ENCODE data around the gene PTH2. TPM values are rescaled to one million over a fixed set of nuclear protein-coding genes. Genes with fewer than 3 reads are reported as not detected.

PTH2 gene
- total RNA-seq, 1 experiment from 2014 or later: 1.0 TPM

DNA sequence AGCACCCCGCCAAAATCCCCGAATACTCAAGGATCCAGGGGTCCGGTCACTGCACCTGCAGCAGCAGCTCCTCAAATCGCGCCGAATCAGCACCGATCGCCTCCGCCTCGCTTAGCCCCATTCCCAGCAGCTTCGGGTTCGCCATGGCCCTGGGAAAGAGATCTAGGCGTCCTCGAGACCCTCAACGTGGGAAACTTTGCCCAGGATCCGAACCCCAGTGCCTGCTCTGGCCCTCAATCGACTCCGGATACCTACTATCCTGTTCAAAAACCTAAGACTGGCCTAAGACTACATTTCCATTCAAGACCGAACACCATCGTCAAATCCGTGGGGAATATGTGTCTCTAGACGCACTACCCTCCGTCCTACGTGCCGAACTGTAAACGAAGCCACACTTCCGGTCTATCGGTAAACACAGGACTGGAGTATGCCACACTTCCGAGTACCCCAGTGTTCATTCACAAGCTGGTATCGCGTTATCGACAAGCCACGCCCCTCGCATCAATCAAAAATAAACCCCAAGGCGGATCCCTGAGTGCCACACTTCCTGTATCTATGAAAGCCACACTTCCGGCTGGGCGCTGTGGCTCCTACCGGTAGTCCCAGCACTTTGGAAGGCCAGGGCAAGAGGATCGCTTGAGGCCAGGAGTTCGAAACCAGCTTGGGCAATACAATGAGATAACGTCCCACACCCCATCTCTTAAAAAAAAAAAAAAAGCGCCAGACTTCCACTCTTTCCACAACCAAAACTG, 28.4 kb upstream of the PTH2 start, which contains the start of gene PIH1D1:
TSS of gene PIH1D1 (minus strand) at position 385 of the 752 bp plus-strand sequence. CDS start at position 145, 240 bp downstream.
- Mint-ChIP-seq H3K4me3 (peak within 1 kb of the TSS; percentile 94), H3K27ac (peak within 1 kb of the TSS; percentile 100), H3K27me3 (ENCODE audit: low read depth) (no peaks in the 10 kb centered on the region), H3K4me1 (peaks cover 36% of the 10 kb centered on the region), H3K9me3 (no peaks in the 10 kb centered on the region), H3K36me3 (peaks cover 34% of the 10 kb centered on the region)
- TF ChIP-seq FOXK1 (CRISPR knock-in tag; IDR thresholded peaks at IDR 0.05): peak; percentile 98
- peak; percentile 39; the same call in 1 of the 2 replicates for TF ChIP-seq GABPB1 (CRISPR knock-in tag; IDR thresholded peaks at IDR 0.05)
- TF ChIP-seq, protein P1, sequence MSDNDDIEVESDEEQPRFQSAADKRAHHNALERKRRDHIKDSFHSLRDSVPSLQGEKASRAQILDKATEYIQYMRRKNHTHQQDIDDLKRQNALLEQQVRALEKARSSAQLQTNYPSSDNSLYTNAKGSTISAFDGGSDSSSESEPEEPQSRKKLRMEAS (CRISPR knock-in tag; IDR thresholded peaks at IDR 0.05): peak; percentile 70
- TF ChIP-seq, protein P2, sequence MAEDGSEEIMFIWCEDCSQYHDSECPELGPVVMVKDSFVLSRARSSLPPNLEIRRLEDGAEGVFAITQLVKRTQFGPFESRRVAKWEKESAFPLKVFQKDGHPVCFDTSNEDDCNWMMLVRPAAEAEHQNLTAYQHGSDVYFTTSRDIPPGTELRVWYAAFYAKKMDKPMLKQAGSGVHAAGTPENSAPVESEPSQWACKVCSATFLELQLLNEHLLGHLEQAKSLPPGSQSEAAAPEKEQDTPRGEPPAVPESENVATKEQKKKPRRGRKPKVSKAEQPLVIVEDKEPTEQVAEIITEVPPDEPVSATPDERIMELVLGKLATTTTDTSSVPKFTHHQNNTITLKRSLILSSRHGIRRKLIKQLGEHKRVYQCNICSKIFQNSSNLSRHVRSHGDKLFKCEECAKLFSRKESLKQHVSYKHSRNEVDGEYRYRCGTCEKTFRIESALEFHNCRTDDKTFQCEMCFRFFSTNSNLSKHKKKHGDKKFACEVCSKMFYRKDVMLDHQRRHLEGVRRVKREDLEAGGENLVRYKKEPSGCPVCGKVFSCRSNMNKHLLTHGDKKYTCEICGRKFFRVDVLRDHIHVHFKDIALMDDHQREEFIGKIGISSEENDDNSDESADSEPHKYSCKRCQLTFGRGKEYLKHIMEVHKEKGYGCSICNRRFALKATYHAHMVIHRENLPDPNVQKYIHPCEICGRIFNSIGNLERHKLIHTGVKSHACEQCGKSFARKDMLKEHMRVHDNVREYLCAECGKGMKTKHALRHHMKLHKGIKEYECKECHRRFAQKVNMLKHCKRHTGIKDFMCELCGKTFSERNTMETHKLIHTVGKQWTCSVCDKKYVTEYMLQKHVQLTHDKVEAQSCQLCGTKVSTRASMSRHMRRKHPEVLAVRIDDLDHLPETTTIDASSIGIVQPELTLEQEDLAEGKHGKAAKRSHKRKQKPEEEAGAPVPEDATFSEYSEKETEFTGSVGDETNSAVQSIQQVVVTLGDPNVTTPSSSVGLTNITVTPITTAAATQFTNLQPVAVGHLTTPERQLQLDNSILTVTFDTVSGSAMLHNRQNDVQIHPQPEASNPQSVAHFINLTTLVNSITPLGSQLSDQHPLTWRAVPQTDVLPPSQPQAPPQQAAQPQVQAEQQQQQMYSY (CRISPR knock-in tag; IDR thresholded peaks at IDR 0.05): no peak
- no peak for TF ChIP-seq EMX1 (CRISPR knock-in tag; IDR thresholded peaks at IDR 0.05)
- TF ChIP-seq, protein P3, sequence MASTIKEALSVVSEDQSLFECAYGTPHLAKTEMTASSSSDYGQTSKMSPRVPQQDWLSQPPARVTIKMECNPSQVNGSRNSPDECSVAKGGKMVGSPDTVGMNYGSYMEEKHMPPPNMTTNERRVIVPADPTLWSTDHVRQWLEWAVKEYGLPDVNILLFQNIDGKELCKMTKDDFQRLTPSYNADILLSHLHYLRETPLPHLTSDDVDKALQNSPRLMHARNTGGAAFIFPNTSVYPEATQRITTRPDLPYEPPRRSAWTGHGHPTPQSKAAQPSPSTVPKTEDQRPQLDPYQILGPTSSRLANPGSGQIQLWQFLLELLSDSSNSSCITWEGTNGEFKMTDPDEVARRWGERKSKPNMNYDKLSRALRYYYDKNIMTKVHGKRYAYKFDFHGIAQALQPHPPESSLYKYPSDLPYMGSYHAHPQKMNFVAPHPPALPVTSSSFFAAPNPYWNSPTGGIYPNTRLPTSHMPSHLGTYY (CRISPR knock-in tag; IDR thresholded peaks at IDR 0.05): no peak
- TF ChIP-seq TEAD4 (CRISPR knock-in tag; IDR thresholded peaks at IDR 0.05): no peak
- TF ChIP-seq SMAD4 (CRISPR knock-in tag; IDR thresholded peaks at IDR 0.05): peak; percentile 61; the same call in 1 of the 2 replicates
- no peak for TF ChIP-seq ZNF232 (CRISPR knock-in tag; IDR thresholded peaks at IDR 0.05)
- no peak for TF ChIP-seq SMAD3 (CRISPR knock-in tag; IDR thresholded peaks at IDR 0.05; ENCODE audit: borderline replicate concordance)
- TF ChIP-seq, protein P4, sequence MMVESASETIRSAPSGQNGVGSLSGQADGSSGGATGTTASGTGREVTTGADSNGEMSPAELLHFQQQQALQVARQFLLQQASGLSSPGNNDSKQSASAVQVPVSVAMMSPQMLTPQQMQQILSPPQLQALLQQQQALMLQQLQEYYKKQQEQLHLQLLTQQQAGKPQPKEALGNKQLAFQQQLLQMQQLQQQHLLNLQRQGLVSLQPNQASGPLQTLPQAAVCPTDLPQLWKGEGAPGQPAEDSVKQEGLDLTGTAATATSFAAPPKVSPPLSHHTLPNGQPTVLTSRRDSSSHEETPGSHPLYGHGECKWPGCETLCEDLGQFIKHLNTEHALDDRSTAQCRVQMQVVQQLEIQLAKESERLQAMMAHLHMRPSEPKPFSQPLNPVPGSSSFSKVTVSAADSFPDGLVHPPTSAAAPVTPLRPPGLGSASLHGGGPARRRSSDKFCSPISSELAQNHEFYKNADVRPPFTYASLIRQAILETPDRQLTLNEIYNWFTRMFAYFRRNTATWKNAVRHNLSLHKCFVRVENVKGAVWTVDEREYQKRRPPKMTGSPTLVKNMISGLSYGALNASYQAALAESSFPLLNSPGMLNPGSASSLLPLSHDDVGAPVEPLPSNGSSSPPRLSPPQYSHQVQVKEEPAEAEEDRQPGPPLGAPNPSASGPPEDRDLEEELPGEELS (CRISPR knock-in tag; IDR thresholded peaks at IDR 0.05): 0 out of 2 replicates have a peak, but pooled peaks have one; percentile 40
- peak; percentile 81 for TF ChIP-seq SP1 (CRISPR knock-in tag; conservative IDR thresholded peaks at IDR 0.05)
- TF ChIP-seq FOXP1 (CRISPR knock-in tag; IDR thresholded peaks at IDR 0.05; ENCODE audit: borderline replicate concordance): peak; percentile 27; the same call in 1 of the 2 replicates
- 0 out of 2 replicates have a peak, but pooled peaks have one; percentile 29 for TF ChIP-seq TCF7 (CRISPR knock-in tag; IDR thresholded peaks at IDR 0.05; ENCODE audit: low read depth)
- TF ChIP-seq, protein P5, sequence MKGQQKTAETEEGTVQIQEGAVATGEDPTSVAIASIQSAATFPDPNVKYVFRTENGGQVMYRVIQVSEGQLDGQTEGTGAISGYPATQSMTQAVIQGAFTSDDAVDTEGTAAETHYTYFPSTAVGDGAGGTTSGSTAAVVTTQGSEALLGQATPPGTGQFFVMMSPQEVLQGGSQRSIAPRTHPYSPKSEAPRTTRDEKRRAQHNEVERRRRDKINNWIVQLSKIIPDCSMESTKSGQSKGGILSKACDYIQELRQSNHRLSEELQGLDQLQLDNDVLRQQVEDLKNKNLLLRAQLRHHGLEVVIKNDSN (CRISPR knock-in tag; IDR thresholded peaks at IDR 0.05): peak; percentile 9; the same call in 1 of the 2 replicates
- ATAC-seq (peak; percentile 59), DNase-seq (ENCODE audit: low spot score) (peak; percentile 96)
- POLR2A ChIA-PET: interaction anchor here (0.5 to 1.4 kb wide), 6 partner anchors 9 to 115 kb away, joined by 3 to 5 read pairs (median 3); partner anchors contain the start of gene TEAD2
- CTCF ChIA-PET: interaction anchor here (0.6 to 3.9 kb wide), 20 partner anchors 10 to 1602 kb away, joined by 3 to 33 read pairs (median 6); partner anchors contain the start of genes DKKL1, FLT3LG, GFY and LIN7B

DNA sequence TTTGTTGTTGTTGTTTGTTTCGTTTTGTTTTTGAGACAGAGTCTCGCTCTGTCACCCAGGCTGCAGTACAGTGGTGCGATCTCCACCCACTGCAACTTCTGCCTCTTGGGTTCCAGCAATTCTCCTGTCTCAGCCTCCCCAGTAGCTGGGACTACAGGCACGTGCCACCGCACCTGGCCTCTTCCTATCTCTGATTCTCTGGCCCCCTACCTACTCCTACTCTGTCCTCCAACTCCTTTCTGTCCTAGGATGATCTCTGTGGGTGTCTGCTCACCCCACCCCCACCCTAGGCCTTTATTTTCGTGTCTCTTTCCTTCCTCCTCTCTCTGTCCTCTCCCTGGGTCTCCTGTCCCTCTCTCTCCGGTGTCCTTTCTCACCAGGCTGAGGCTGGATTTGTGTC, 27.2 kb upstream of the PTH2 start:
- ChIA-PET CTCF (interaction anchor here (2.8 kb wide), 1 partner anchor 26 kb away, joined by 17 read pairs; no protein-coding TSS in a partner anchor), POLR2A (no interaction called here)
- peaks cover 38% of the 10 kb centered on the region for H3K4me1 Mint-ChIP-seq
- H3K4me3 Mint-ChIP-seq: peak overlapping the region; percentile 94
- H3K27me3 Mint-ChIP-seq (ENCODE audit: low read depth): no peaks in the 10 kb centered on the region
- ATAC-seq (no peak), DNase-seq (ENCODE audit: low spot score) (no peak)
- no peak for TF ChIP-seq ELF4 (CRISPR knock-in tag; IDR thresholded peaks at IDR 0.05; ENCODE audit: low read depth)
- no peak for TF ChIP-seq IRF2 (CRISPR knock-in tag; IDR thresholded peaks at IDR 0.05; ENCODE audit: borderline replicate concordance, low read depth)
- H3K27ac Mint-ChIP-seq: peak overlapping the region; percentile 94
- H3K36me3 Mint-ChIP-seq: peaks cover 32% of the 10 kb centered on the region
- H3K9me3 Mint-ChIP-seq: no peaks in the 10 kb centered on the region
